ENCODE measurements around the gene ADCYAP1.

DNA sequence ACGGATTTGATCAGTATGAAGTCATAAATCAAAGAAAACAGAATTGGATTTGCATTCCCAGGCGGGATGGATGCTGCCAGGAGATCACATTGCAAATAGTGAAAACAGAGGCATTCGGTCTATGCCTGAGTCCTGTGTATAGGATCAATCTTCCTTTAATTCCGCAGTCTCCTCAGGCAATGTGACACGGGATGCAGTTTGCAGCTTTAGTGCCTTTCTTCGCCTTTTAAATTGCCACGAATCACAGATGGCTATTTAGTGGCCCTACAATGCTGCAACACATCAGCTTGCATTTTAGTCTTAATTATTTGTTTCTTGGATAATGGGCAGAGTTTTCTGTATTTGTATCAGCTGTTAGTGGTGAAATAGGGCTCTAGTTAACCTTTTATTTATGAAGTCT, 6.8 kb downstream of the ADCYAP1 start:
- TF ChIP-seq CTCF (IDR thresholded peaks at IDR 0.05 in 8 of 11, conservative IDR thresholded peaks at IDR 0.05 in 3 of 11), result no peak
- no peak for TF ChIP-seq POLR2A (IDR thresholded peaks at IDR 0.05)

Measured in spleen (tissue), 7 donors.